ENCODE data around the gene CCDC182. TPM values are rescaled to one million over a fixed set of nuclear protein-coding genes. Genes with fewer than 3 reads are reported as not detected.

CCDC182 gene
- polyA plus RNA-seq, 1 of the 3 experiments (the other 2 are of a cell fraction) = not detected

DNA sequence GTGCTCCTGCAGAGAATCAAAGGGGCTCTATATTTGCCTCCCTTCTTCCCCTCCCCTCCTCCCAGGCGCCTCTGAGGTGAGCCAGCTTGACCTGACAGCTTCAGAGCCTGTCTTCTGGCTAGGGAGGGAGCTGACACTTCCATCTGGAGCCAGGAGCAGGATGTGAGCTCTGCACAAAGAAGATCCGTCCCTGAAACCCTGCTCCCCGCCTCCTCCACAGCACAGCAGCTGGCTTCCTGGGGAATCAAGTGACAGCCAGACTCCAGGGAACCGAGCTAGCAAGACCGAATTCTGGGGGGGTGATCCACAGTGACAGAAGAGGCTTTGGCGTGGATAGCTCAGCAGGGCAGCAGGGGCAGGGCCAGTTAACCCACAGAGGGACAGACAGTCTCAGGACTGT is 37.2 kb downstream of the CCDC182 start:
- DNase-seq = peak; percentile 70
- H3K4me3 ChIP-seq (ENCODE audit: low read depth in 2 of 2, low read length in 1 of 2) = no peak overlapping the region
- H3K4me2 ChIP-seq = no peak overlapping the region
- H3K4me1 ChIP-seq (ENCODE audit: control insufficient read depth in 1 of 2, insufficient read depth in 2 of 2, low read depth in 1 of 2, low read length in 1 of 2) = peaks cover 0 to 29% of the 10 kb centered on the region in 2 experiments; a peak in 2 of 4 replicates
- TF ChIP-seq CHD2 (IDR thresholded peaks at IDR 0.05; ENCODE audit: low read length, partially characterized antibody) (peak; percentile 44), SIN3A (IDR thresholded peaks at IDR 0.05; ENCODE audit: borderline replicate concordance, low read depth, low read length) (no peak)
- H3K9ac ChIP-seq = no peak overlapping the region
- peaks cover 8% of the 10 kb centered on the region; the same call in 1 of the 2 replicates for H3K27me3 ChIP-seq (ENCODE audit: insufficient read depth)
- H3F3A ChIP-seq (replicated peaks; ENCODE audit: insufficient read depth) = no peaks in the 10 kb centered on the region
- H3K9me3 ChIP-seq = no peaks in the 10 kb centered on the region
- ChIA-PET CTCF (interaction anchor here (0.7 to 4.2 kb wide), 14 partner anchors 9 to 126 kb away, joined by 3 to 17 read pairs (median 6); no protein-coding TSS in a partner anchor), POLR2A (interaction anchor here (0.7 to 1.6 kb wide), 5 partner anchors 8 to 166 kb away, joined by 3 to 10 read pairs (median 4); no protein-coding TSS in a partner anchor)
- H4K20me1 ChIP-seq (ENCODE audit: insufficient read depth) = no peaks in the 10 kb centered on the region
- no peaks in the 10 kb centered on the region for H3K36me3 ChIP-seq (replicated peaks in 1 of 2; ENCODE audit: control insufficient read depth in 1 of 2, insufficient read depth in 2 of 2, low read length in 1 of 2)
- WGBS (ENCODE audit: low lambda C conversion rate) = 22% methylated on average over 6 of the region's 6 CpGs
- H3K9me2 ChIP-seq = no peaks in the 10 kb centered on the region
- H3K79me2 ChIP-seq (ENCODE audit: insufficient read depth) = no peaks in the 10 kb centered on the region
- no peak overlapping the region for H2AFZ ChIP-seq (ENCODE audit: low read depth)
- peak overlapping the region in 1 of 2 experiments; percentile 80; a peak in 2 of 4 replicates for H3K27ac ChIP-seq (ENCODE audit: low read depth in 2 of 2, low read length in 1 of 2)

DNA sequence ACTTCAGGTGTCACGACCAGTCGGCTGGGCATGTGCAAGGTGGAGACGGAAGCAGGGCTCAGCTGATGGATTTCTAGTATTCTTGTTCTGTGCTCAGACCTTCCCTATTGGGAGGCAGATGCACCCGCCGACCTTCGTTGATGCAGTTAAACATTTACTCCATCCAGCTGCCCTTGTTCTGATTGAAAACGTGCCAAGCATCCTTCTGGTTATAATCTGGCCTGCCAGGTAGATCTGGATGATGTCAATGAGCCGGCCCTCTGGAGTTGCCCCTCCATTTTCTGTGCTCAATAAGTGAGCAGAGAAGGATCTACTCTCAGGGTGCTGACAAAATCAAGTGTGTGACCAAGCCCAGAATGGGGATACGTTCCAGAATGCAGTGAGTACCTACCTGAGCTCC is 38.3 kb downstream of the CCDC182 start:
- TF ChIP-seq, protein P1, sequence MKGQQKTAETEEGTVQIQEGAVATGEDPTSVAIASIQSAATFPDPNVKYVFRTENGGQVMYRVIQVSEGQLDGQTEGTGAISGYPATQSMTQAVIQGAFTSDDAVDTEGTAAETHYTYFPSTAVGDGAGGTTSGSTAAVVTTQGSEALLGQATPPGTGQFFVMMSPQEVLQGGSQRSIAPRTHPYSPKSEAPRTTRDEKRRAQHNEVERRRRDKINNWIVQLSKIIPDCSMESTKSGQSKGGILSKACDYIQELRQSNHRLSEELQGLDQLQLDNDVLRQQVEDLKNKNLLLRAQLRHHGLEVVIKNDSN (IDR thresholded peaks at IDR 0.05; ENCODE audit: borderline replicate concordance, low read depth) = no peak
- TF ChIP-seq EP300 (IDR thresholded peaks at IDR 0.05; ENCODE audit: borderline replicate concordance in 1 of 2, low read depth in 1 of 2, low read length in 1 of 2) (peak in 1 of 2 experiments; percentile 55; a peak in 1 of 4 replicates), GATA2 (CRISPR knock-in tag; IDR thresholded peaks at IDR 0.05) (peak; percentile 17; the same call in 1 of the 2 replicates)
- 60% methylated on average over 9 of the region's 9 CpGs for WGBS (ENCODE audit: low lambda C conversion rate)
- Histone ChIP-seq H3K9me3 (no peaks in the 10 kb centered on the region), H3K4me2 (no peak overlapping the region), H3K4me3 (ENCODE audit: low read depth in 2 of 2, low read length in 1 of 2) (no peak overlapping the region), H3K4me1 (ENCODE audit: control insufficient read depth in 1 of 2, insufficient read depth in 2 of 2, low read depth in 1 of 2, low read length in 1 of 2) (peaks cover 0 to 29% of the 10 kb centered on the region in 2 experiments; a peak in 2 of 4 replicates), H3K79me2 (ENCODE audit: insufficient read depth) (no peaks in the 10 kb centered on the region), H3K27me3 (ENCODE audit: insufficient read depth) (peaks cover 7% of the 10 kb centered on the region; the same call in 1 of the 2 replicates), H2AFZ (ENCODE audit: low read depth) (no peak overlapping the region), H3K9ac (no peak overlapping the region), H3K36me3 (replicated peaks in 1 of 2; ENCODE audit: control insufficient read depth in 1 of 2, insufficient read depth in 2 of 2, low read length in 1 of 2) (no peaks in the 10 kb centered on the region), H3F3A (replicated peaks; ENCODE audit: insufficient read depth) (no peaks in the 10 kb centered on the region), H3K27ac (ENCODE audit: low read depth in 2 of 2, low read length in 1 of 2) (peak overlapping the region in 1 of 2 experiments; percentile 59; a peak in 1 of 4 replicates), H4K20me1 (ENCODE audit: insufficient read depth) (no peaks in the 10 kb centered on the region), H3K9me2 (no peaks in the 10 kb centered on the region)
- CTCF ChIA-PET = interaction anchor here (0.6 to 4.2 kb wide), 6 partner anchors 9 to 76 kb away, joined by 3 to 17 read pairs (median 5); no protein-coding TSS in a partner anchor
- POLR2A ChIA-PET = interaction anchor here (0.7 to 0.9 kb wide), 2 partner anchors 20 to 84 kb away, joined by 3 read pairs; no protein-coding TSS in a partner anchor
- DNase-seq = no peak

DNA sequence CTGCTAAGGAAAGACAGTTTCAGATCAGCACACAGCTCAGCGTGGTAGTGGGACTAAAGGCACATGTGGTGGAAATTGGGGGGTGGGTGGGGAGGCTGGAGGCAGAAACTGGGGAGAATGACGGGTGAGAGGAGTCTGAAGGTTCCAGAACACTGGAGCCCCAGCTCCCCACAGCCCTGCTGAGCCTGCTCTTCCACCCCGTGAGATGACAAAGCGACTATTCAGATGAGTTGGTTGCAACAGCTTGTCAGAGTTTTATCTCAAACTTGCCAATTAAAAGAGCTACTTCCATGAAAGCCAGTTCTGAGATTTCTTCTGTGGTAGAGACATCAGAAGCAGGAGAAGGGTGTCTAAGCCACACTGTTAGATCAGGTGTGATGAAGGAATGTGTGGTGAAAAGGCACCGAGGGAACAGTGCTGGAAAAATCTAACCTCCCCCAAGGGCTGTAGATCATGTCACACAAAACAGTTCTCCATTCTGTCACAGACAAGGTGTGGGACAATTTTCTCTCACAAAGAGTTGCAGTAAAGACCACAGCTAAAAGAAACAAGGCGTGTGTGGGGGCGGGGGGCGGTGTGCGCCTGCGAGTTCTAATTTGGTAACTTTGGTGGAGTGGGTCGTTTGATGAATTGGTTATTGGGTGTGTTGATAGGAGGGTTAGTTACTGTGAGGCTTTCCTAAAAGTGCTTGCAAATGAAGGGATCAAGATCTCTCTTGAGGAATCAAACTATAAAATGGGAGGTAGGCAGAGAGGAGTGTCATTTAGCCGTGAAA is 39.0 kb downstream of the CCDC182 start:
- Histone ChIP-seq H3K27me3 (ENCODE audit: insufficient read depth) (peaks cover 7% of the 10 kb centered on the region; the same call in 1 of the 2 replicates), H3K9ac (no peak overlapping the region), H3K4me2 (no peak overlapping the region), H4K20me1 (ENCODE audit: insufficient read depth) (no peaks in the 10 kb centered on the region), H3K4me3 (ENCODE audit: low read depth in 2 of 2, low read length in 1 of 2) (no peak overlapping the region), H3K9me2 (no peaks in the 10 kb centered on the region), H3K79me2 (ENCODE audit: insufficient read depth) (no peaks in the 10 kb centered on the region), H3K9me3 (no peaks in the 10 kb centered on the region), H2AFZ (ENCODE audit: low read depth) (no peak overlapping the region), H3K4me1 (ENCODE audit: control insufficient read depth in 1 of 2, insufficient read depth in 2 of 2, low read depth in 1 of 2, low read length in 1 of 2) (peaks cover 0 to 29% of the 10 kb centered on the region in 2 experiments; a peak in 2 of 4 replicates), H3K36me3 (replicated peaks in 1 of 2; ENCODE audit: control insufficient read depth in 1 of 2, insufficient read depth in 2 of 2, low read length in 1 of 2) (no peaks in the 10 kb centered on the region), H3K27ac (ENCODE audit: low read depth in 2 of 2, low read length in 1 of 2) (peak overlapping the region in 1 of 2 experiments; percentile 59; a peak in 1 of 4 replicates), H3F3A (replicated peaks; ENCODE audit: insufficient read depth) (no peaks in the 10 kb centered on the region)
- DNase-seq = no peak
- CTCF ChIA-PET = interaction anchor here (0.6 to 4.2 kb wide), 11 partner anchors 9 to 127 kb away, joined by 3 to 17 read pairs (median 3); no protein-coding TSS in a partner anchor
- POLR2A ChIA-PET = interaction anchor here (0.7 to 0.9 kb wide), 2 partner anchors 20 to 83 kb away, joined by 3 read pairs; no protein-coding TSS in a partner anchor
- WGBS (ENCODE audit: low lambda C conversion rate) = 60% methylated on average over 12 of the region's 12 CpGs
- TF ChIP-seq FOXJ3 (CRISPR knock-in tag; IDR thresholded peaks at IDR 0.05) (no peak), JUND (IDR thresholded peaks at IDR 0.05) (no peak), CHD2 (IDR thresholded peaks at IDR 0.05; ENCODE audit: low read length, partially characterized antibody) (no peak), GABPA (IDR thresholded peaks at IDR 0.05; ENCODE audit: low read depth) (no peak), EZH2phosphoT487 (IDR thresholded peaks at IDR 0.05; ENCODE audit: borderline replicate concordance, low read depth) (no peak), RXRA (IDR thresholded peaks at IDR 0.05; ENCODE audit: borderline replicate concordance, low read depth) (no peak), NRF1 (IDR thresholded peaks at IDR 0.05; ENCODE audit: low read depth, low read length) (no peak), RCOR1 (IDR thresholded peaks at IDR 0.05; ENCODE audit: low read length) (no peak), FOXM1 (IDR thresholded peaks at IDR 0.05; ENCODE audit: low read depth) (no peak), TAF1 (IDR thresholded peaks at IDR 0.05; ENCODE audit: borderline replicate concordance, low read depth, low read length) (no peak)

Data from SK-N-SH (cell line).